22Rv1 (cell line): ENCODE results near the gene DLGAP5.

Experiments used
- ZFX ChIP-seq: fragments of 450-650 bp; IDR thresholded peaks from 2 replicates; pipeline ENCODE4 v1.6.1; 2017; ENCODE audit warnings: antibody characterized with exemption, borderline replicate concordance
- TF ChIP-seq, protein P1 (sequence below): fragments of 450-650 bp; IDR thresholded peaks from 2 replicates; pipeline ENCODE4 v1.5.1; 2017; ENCODE audit warnings: mild to moderate bottlenecking

DNA sequence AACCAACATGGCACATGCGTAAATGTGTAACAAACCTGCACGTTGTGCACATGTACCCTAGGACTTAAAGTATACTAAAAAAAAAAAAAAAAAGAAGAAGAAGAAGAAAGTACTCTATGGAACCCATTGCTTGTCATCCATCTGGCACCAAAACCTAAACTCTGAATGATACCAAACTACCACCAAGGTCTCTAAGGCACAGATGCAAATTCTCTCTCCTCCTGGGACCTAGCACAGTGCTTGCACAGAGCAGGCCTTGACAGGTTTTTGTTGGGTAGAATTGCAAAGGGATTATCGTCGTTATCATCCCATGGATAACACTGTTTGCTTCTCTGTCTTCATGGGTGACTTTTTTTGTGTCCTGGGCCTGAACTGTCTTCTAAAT, 75.5 kb downstream of the DLGAP5 start:
- TF ChIP-seq, protein P1, sequence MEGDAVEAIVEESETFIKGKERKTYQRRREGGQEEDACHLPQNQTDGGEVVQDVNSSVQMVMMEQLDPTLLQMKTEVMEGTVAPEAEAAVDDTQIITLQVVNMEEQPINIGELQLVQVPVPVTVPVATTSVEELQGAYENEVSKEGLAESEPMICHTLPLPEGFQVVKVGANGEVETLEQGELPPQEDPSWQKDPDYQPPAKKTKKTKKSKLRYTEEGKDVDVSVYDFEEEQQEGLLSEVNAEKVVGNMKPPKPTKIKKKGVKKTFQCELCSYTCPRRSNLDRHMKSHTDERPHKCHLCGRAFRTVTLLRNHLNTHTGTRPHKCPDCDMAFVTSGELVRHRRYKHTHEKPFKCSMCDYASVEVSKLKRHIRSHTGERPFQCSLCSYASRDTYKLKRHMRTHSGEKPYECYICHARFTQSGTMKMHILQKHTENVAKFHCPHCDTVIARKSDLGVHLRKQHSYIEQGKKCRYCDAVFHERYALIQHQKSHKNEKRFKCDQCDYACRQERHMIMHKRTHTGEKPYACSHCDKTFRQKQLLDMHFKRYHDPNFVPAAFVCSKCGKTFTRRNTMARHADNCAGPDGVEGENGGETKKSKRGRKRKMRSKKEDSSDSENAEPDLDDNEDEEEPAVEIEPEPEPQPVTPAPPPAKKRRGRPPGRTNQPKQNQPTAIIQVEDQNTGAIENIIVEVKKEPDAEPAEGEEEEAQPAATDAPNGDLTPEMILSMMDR, result no peak
- no peak for TF ChIP-seq ZFX
